IMR-90 (cell line): Measurements from ENCODE around the gene GRB14. TPM values are rescaled to one million over a fixed set of nuclear protein-coding genes. Genes with fewer than 3 reads are reported as not detected.

Source experiments
- ATAC-seq: fragments of 200-7000 bp; cut with Tn5 transposase; 2 replicates; pipeline ENCODE4 v1.9.1; 2020; ENCODE audit warnings: low read depth, mild to moderate bottlenecking, moderate library complexity
- BruUV-seq: library from RNA; stranded (reverse); fragments of 400-500 nt; replicated peaks from 2 replicates; lab custom pipeline; 2021; lab: Mats Ljungman, UMichigan
- CTCF ChIA-PET: fragments of 300-600 bp; formaldehyde crosslinking; extraction: SDS; loops from one replicate; lab custom pipeline; 2021; ENCODE audit warnings: antibody characterized with exemption; lab: Yijun Ruan, JAX
- POLR2A ChIA-PET: fragments of 300-600 bp; sonication (Branson Sonifier 250); formaldehyde crosslinking; loops from one replicate; lab custom pipeline; 2022; ENCODE audit warnings: antibody characterized with exemption; ENCODE audit not compliant: unreplicated experiment; lab: Charles Lee
- DNase-seq: peaks from one replicate; pipeline ENCODE4 v3.0.0; 2013
- H2AFZ ChIP-seq: replicated peaks from 2 replicates; pipeline ENCODE3; 2013; ENCODE audit warnings: low read length, mild to moderate bottlenecking; ENCODE audit not compliant: poor library complexity
- H2AK5ac ChIP-seq: 2 replicates; pipeline ENCODE4 v1.6.1; 2013; ENCODE audit warnings: low read depth, low read length, inconsistent platforms
- H2AK9ac ChIP-seq: replicated peaks from 2 replicates; pipeline ENCODE3; 2013; ENCODE audit warnings: mild to moderate bottlenecking, low read depth, low read length, moderate library complexity; ENCODE audit not compliant: poor library complexity
- H2BK120ac ChIP-seq: 2 replicates; pipeline ENCODE4 v1.6.1; 2013; ENCODE audit warnings: low read depth, low read length, inconsistent platforms
- H2BK15ac ChIP-seq: 3 replicates; pipeline ENCODE4 v1.6.1; 2013; ENCODE audit warnings: low read depth, low read length, inconsistent platforms
- H2BK20ac ChIP-seq: 2 replicates; pipeline ENCODE4 v1.6.1; 2013; ENCODE audit warnings: low read depth, mild to moderate bottlenecking, inconsistent platforms, low read length, moderate library complexity
- H2BK5ac ChIP-seq: 2 replicates; pipeline ENCODE4 v1.6.1; 2013; ENCODE audit warnings: mild to moderate bottlenecking, low read depth, low read length, inconsistent platforms; ENCODE audit not compliant: poor library complexity, severe bottlenecking
- H3K14ac ChIP-seq: replicated peaks from 2 replicates; pipeline ENCODE4 v1.6.1; 2013; ENCODE audit warnings: low read depth, low read length, inconsistent platforms
- H3K18ac ChIP-seq: 2 replicates; pipeline ENCODE4 v1.6.1; 2013; ENCODE audit warnings: low read depth, low read length, control low read depth
- H3K23ac ChIP-seq: 2 replicates; pipeline ENCODE4 v1.6.1; 2013; ENCODE audit warnings: low read depth, low read length, inconsistent platforms
- H3K27ac ChIP-seq: 2 replicates; pipeline ENCODE4 v1.5.1; 2013; ENCODE audit warnings: mild to moderate bottlenecking, control low read depth, low read length; ENCODE audit not compliant: insufficient read depth
- H3K27me3 ChIP-seq: 2 replicates; pipeline ENCODE4 v1.6.1; 2013; ENCODE audit warnings: low read length; ENCODE audit not compliant: control insufficient read depth, insufficient read depth
- H3K36me3 ChIP-seq: 2 replicates; pipeline ENCODE4 v1.6.1; 2013; ENCODE audit warnings: low read length, mixed read lengths; ENCODE audit not compliant: control insufficient read depth, insufficient read depth
- H3K4ac ChIP-seq: 2 replicates; pipeline ENCODE4 v1.6.1; 2013; ENCODE audit warnings: low read depth, low read length, inconsistent platforms
- H3K4me1 ChIP-seq: 2 replicates; pipeline ENCODE4 v1.6.1; 2013; ENCODE audit warnings: low read length, mixed read lengths; ENCODE audit not compliant: control insufficient read depth, insufficient read depth
- H3K4me2 ChIP-seq: 2 replicates; pipeline ENCODE4 v1.6.1; 2013; ENCODE audit warnings: low read depth, mild to moderate bottlenecking, control low read depth, low read length, moderate library complexity
- H3K4me3 ChIP-seq: 2 replicates; pipeline ENCODE4 v1.5.1; 2013; ENCODE audit warnings: low read depth, mild to moderate bottlenecking, control low read depth, low read length, moderate library complexity; ENCODE audit not compliant: insufficient read depth
- H3K56ac ChIP-seq: 2 replicates; pipeline ENCODE4 v1.6.1; 2013; ENCODE audit warnings: low read length, inconsistent platforms; ENCODE audit not compliant: insufficient read depth; ENCODE audit errors: extremely low read depth
- H3K79me1 ChIP-seq, 2 experiments: 2 replicates each; pipeline ENCODE4 v1.6.1; 2013; ENCODE audit warnings: low read length in 2 of 2, inconsistent platforms in 1 of 2, low read depth in 1 of 2
- H3K9ac ChIP-seq: 2 replicates; pipeline ENCODE4 v1.6.1; 2013; ENCODE audit warnings: low read depth, low read length, control low read depth
- H3K9me1 ChIP-seq: 2 replicates; pipeline ENCODE4 v1.6.1; 2013; ENCODE audit warnings: low read length, inconsistent platforms; ENCODE audit not compliant: insufficient read depth
- H3K9me3 ChIP-seq: 2 replicates; pipeline ENCODE4 v1.6.1; 2013; ENCODE audit warnings: low read length; ENCODE audit not compliant: control insufficient read depth, insufficient read depth
- H4K20me1 ChIP-seq: 2 replicates; pipeline ENCODE4 v1.6.1; 2013; ENCODE audit warnings: low read length, inconsistent platforms; ENCODE audit not compliant: insufficient read depth
- H4K5ac ChIP-seq: 2 replicates; pipeline ENCODE4 v1.6.1; 2013; ENCODE audit warnings: mild to moderate bottlenecking, low read depth, low read length, control low read depth
- H4K8ac ChIP-seq, 2 experiments: 2 replicates each; pipeline ENCODE4 v1.6.1; 2013; ENCODE audit warnings: low read depth in 2 of 2, low read length in 2 of 2, control low read depth in 1 of 2, inconsistent platforms in 1 of 2
- H4K91ac ChIP-seq: 2 replicates; pipeline ENCODE4 v1.6.1; 2013; ENCODE audit warnings: low read depth, low read length, inconsistent platforms; ENCODE audit not compliant: insufficient read depth
- CHD1 ChIP-seq: IDR thresholded peaks from 2 replicates; pipeline ENCODE4 v1.6.1; 2012; ENCODE audit warnings: low read depth, low read length, improper control_type of control experiment
- CTCF ChIP-seq: conservative IDR thresholded peaks from 2 replicates; pipeline ENCODE4 v1.5.1; 2012; ENCODE audit warnings: mild to moderate bottlenecking, low read depth, low read length, improper control_type of control experiment
- MAZ ChIP-seq: IDR thresholded peaks from 2 replicates; pipeline ENCODE4 v1.6.1; 2012; ENCODE audit warnings: low read depth, mild to moderate bottlenecking, low read length, improper control_type of control experiment, moderate library complexity, borderline replicate concordance
- RAD21 ChIP-seq: IDR thresholded peaks from 2 replicates; pipeline ENCODE4 v1.6.1; 2012; ENCODE audit warnings: low read length, improper control_type of control experiment
- SMC3 ChIP-seq: fragments of 150-350 bp; IDR thresholded peaks from 2 replicates; pipeline ENCODE4 v1.6.1; 2016; ENCODE audit warnings: low read depth, mild to moderate bottlenecking, antibody characterized with exemption, low read length, moderate library complexity
- WGBS, 2 experiments: methylation state at CpG; one replicate each; pipeline versions ENCODE4 v1.1.5 to v1.1.7; 2013; ENCODE audit warnings: missing lambda C conversion rate in 2 of 2; ENCODE audit not compliant: insufficient read length in 1 of 2; ENCODE audit errors: extremely low coverage in 2 of 2; 5-methylcytosine and 5-hydroxymethylcytosine counted together
- dilution Hi-C: fragments of 300-500 bp; cut with HindIII; formaldehyde crosslinking; loops from one replicate; pipeline ENCODE4 v1.14.3; 2018; ENCODE audit warnings: low sequenced_read_pairs; ENCODE audit not compliant: unreplicated experiment
- in situ Hi-C: fragments of 300-500 bp; cut with MboI; formaldehyde crosslinking; loops from 3 replicates; pipeline ENCODE4 v1.14.3; 2019; ENCODE audit warnings: low sequenced_read_pairs, inconsistent platforms, mixed read lengths
- intact Hi-C: fragments of 100-400 bp; cut with micrococcal nuclease; formaldehyde crosslinking; loops from 2 replicates; pipeline ENCODE4 v1.10.0; 2022
- polyA plus RNA-seq, 3 experiments: library from polyadenylated mRNA; depleted of rRNA; stranded (reverse); fragments of >200 nt; gene quantifications; 2 replicates each; pipeline ENCODE4 v1.2.3, GENCODE V29; 2012; ENCODE audit warnings: low replicate concordance in 1 of 3
- total RNA-seq: library from RNA; depleted of rRNA; stranded (reverse); fragments of >200 nt; gene quantifications from 2 replicates; pipeline ENCODE4 v1.2.3, GENCODE V29; 2012

GRB14 gene
- total and polyA plus RNA-seq, 2 of the 4 experiments (the other 2 are of a cell fraction) = not detected

GRCh38 chr2:164560181-164560792 lies 61.0 kb downstream of the GRB14 start:
- no peak overlapping the region for H3K27ac ChIP-seq
- TF ChIP-seq RAD21 (peak; percentile 27), SMC3 (peak; percentile 47), CHD1 (no peak), MAZ (no peak), CTCF (peak; percentile 69)
- no peak overlapping the region for H2AFZ ChIP-seq
- no peak overlapping the region for H3K14ac ChIP-seq
- H2BK5ac ChIP-seq = no peak overlapping the region
- no peaks in the 10 kb centered on the region for H3K9me1 ChIP-seq
- no peak overlapping the region for H2AK9ac ChIP-seq
- no peaks in the 10 kb centered on the region for H3K4me1 ChIP-seq
- no peak overlapping the region for H4K8ac ChIP-seq
- H2AK5ac ChIP-seq = no peak overlapping the region
- no peak overlapping the region for H4K5ac ChIP-seq
- no CpG with 5 or more reads among the region's 4 CpGs for WGBS, 2 experiments
- DNase-seq (peak; percentile 16), ATAC-seq (peak; percentile 48; the same call in 1 of the 2 replicates)
- H2BK120ac ChIP-seq = no peak overlapping the region
- H3K27me3 ChIP-seq = no peaks in the 10 kb centered on the region
- H4K91ac ChIP-seq = no peak overlapping the region
- in situ Hi-C loops = loop anchor here (10.0 kb wide), 1 partner anchor 155 kb away; no protein-coding TSS in a partner anchor
- H3K18ac ChIP-seq = no peak overlapping the region
- H4K20me1 ChIP-seq = no peaks in the 10 kb centered on the region
- no peaks in the 10 kb centered on the region for H3K9me3 ChIP-seq
- no TSS peak for BruUV-seq
- no peak overlapping the region for H2BK20ac ChIP-seq
- dilution Hi-C loops = no loop called here
- POLR2A ChIA-PET = interaction anchor here (0.6 kb wide), 1 partner anchor 701 kb away, joined by 3 read pairs; no protein-coding TSS in a partner anchor
- H3K56ac ChIP-seq = no peak overlapping the region
- H3K23ac ChIP-seq = no peak overlapping the region
- CTCF ChIA-PET = interaction anchor here (0.6 to 1.4 kb wide), 13 partner anchors 8 to 1432 kb away, joined by 3 to 8 read pairs (median 4); no protein-coding TSS in a partner anchor
- H3K4me2 ChIP-seq = no peak overlapping the region
- no peaks in the 10 kb centered on the region for H3K79me1 ChIP-seq
- H3K4ac ChIP-seq = no peak overlapping the region
- no peak overlapping the region for H3K4me3 ChIP-seq
- no peak overlapping the region for H3K9ac ChIP-seq
- intact Hi-C loops = loop anchor here (1.0 kb wide), 1 partner anchor 157 kb away; no protein-coding TSS in a partner anchor
- H2BK15ac ChIP-seq = no peak overlapping the region
- H3K36me3 ChIP-seq = no peaks in the 10 kb centered on the region
